Stomach (tissue), 4 donors: ENCODE measurements around the gene LY6G5C.

ENCODE experiments used
- POLR2AphosphoS5 ChIP-seq, 3 donors: sonication (generic); formaldehyde crosslinking; IDR thresholded peaks; one replicate each; pipeline ENCODE4 v1.6.1; 2016; ENCODE audit warnings: antibody characterized with exemption in 3 of 3
- TF ChIP-seq, protein P1 (sequence below), 7 experiments: fragments of 450-650 bp in 4 of 7; fragments of 200-600 bp in 3 of 7; sonication (generic) in 3 of 7; IDR thresholded peaks; one replicate each; pipeline ENCODE4 v1.5.1; 2016 to 2019; ENCODE audit warnings: antibody characterized with exemption in 7 of 7, control low read depth in 2 of 7, mild to moderate bottlenecking in 1 of 7

DNA sequence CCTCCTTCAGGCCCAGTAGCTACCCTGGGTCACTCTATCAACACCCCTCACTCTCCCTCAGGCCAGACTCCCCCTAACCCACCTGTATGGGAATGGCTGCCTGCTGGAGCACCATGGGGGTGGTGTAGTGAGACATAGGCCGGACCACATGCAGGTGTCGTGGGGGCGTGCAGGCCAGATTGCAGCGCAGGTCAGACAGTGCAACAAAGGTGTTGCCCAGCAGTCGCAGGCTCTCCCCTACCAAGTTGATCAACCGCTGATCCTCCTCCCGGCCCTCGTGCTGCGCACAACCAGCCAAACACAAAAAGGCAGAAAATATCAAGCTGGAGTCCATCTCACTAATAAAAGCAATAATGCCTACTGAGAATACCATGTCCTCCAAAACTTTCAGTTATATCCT is 35.5 kb downstream of the LY6G5C start:
- TF ChIP-seq, protein P1, sequence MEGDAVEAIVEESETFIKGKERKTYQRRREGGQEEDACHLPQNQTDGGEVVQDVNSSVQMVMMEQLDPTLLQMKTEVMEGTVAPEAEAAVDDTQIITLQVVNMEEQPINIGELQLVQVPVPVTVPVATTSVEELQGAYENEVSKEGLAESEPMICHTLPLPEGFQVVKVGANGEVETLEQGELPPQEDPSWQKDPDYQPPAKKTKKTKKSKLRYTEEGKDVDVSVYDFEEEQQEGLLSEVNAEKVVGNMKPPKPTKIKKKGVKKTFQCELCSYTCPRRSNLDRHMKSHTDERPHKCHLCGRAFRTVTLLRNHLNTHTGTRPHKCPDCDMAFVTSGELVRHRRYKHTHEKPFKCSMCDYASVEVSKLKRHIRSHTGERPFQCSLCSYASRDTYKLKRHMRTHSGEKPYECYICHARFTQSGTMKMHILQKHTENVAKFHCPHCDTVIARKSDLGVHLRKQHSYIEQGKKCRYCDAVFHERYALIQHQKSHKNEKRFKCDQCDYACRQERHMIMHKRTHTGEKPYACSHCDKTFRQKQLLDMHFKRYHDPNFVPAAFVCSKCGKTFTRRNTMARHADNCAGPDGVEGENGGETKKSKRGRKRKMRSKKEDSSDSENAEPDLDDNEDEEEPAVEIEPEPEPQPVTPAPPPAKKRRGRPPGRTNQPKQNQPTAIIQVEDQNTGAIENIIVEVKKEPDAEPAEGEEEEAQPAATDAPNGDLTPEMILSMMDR (IDR thresholded peaks at IDR 0.05), result no peak
- TF ChIP-seq POLR2AphosphoS5 (IDR thresholded peaks at IDR 0.05), result no peak
